HG02610 (cell line): ENCODE measurements around the gene MSANTD2.

Source experiments
- ATAC-seq: cut with Tn5 transposase; IDR thresholded peaks from one replicate; pipeline ENCODE4 v1.9.1; 2021; ENCODE audit warnings: mild to moderate bottlenecking, moderate library complexity; ENCODE audit not compliant: unreplicated experiment

The MSANTD2 gene

GRCh38 chr11:124739479-124740276, 60.5 kb downstream of the MSANTD2 start, which contains the start of gene NRGN:
TSS of gene NRGN (plus strand) at chr11:124739942. CDS start at chr11:124740085, 143 bp downstream.
- peak; percentile 99 for ATAC-seq

GRCh38 chr11:124738713-124739478, 61.3 kb downstream of the MSANTD2 start:
- no peak for ATAC-seq

GRCh38 chr11:124737638-124738305, 62.4 kb downstream of the MSANTD2 start:
- ATAC-seq, result no peak

GRCh38 chr11:124736736-124737135, 63.5 kb downstream of the MSANTD2 start:
- ATAC-seq, result no peak

- ATAC-seq, result no peak
Observed at GRCh38 chr11:124732230-124732629, 68.0 kb downstream of the MSANTD2 start.

- no peak for ATAC-seq
Observed at GRCh38 chr11:124729571-124729970, 70.6 kb downstream of the MSANTD2 start.

GRCh38 chr11:124728134-124728533, 72.1 kb downstream of the MSANTD2 start:
- no peak for ATAC-seq

GRCh38 chr11:124727474-124727873, 72.7 kb downstream of the MSANTD2 start:
- ATAC-seq, result no peak

- no peak for ATAC-seq
Observed at GRCh38 chr11:124725719-124726105, 74.5 kb downstream of the MSANTD2 start.

- ATAC-seq, result peak; percentile 65
Observed at GRCh38 chr11:124724979-124725718, 75.1 kb downstream of the MSANTD2 start.

- ATAC-seq, result no peak
Observed at GRCh38 chr11:124722176-124722575, 78.0 kb downstream of the MSANTD2 start.

- ATAC-seq, result no peak
Observed at GRCh38 chr11:124719534-124719933, 80.7 kb downstream of the MSANTD2 start.

- no peak for ATAC-seq
Observed at GRCh38 chr11:124718801-124719200, 81.4 kb downstream of the MSANTD2 start.

- ATAC-seq, result peak; percentile 40
Observed at GRCh38 chr11:124717786-124718651, 82.2 kb downstream of the MSANTD2 start.

- no peak for ATAC-seq
Observed at GRCh38 chr11:124717421-124717785, 82.8 kb downstream of the MSANTD2 start.

- no peak for ATAC-seq
Observed at GRCh38 chr11:124716591-124716990, 83.6 kb downstream of the MSANTD2 start.
